Transverse colon (tissue), 4 donors: Measurements from ENCODE around the gene CREB5. TPM values are rescaled to one million over a fixed set of nuclear protein-coding genes. Genes with fewer than 3 reads are reported as not detected.

ENCODE experiments used
- DNase-seq: peaks from one replicate; pipeline ENCODE4 v3.0.0-alpha.2; 2019
- H3K27ac ChIP-seq, 4 donors: fragments of 200-600 bp; sonication (generic); 2 replicates each; pipeline ENCODE4 v1.5.1; 2016 to 2018; ENCODE audit warnings: inconsistent platforms in 4 of 4
- H3K27me3 ChIP-seq: fragments of 200-600 bp; sonication (generic); 2 replicates; pipeline ENCODE4 v1.5.1; 2017; ENCODE audit warnings: inconsistent platforms
- H3K36me3 ChIP-seq, 4 donors: fragments of 200-600 bp; sonication (generic); 2 replicates each; pipeline ENCODE4 v1.5.1; 2017 to 2019; ENCODE audit warnings: inconsistent platforms in 4 of 4
- H3K4me1 ChIP-seq, 4 donors: fragments of 200-600 bp; sonication (generic); 2 replicates each; pipeline ENCODE4 v1.5.1; 2017 to 2020; ENCODE audit warnings: inconsistent platforms in 4 of 4
- H3K4me3 ChIP-seq, 4 donors: fragments of 200-600 bp; sonication (generic); 1 replicate in 1 of 4; 2 replicates in 3 of 4; pipeline versions ENCODE4 v1.5.1 to v1.6.1; 2017 to 2019; ENCODE audit warnings: inconsistent platforms in 4 of 4
- H3K9me3 ChIP-seq, 2 donors: fragments of 200-600 bp; sonication (generic); 2 replicates each; pipeline ENCODE4 v1.5.1; 2017 to 2019; ENCODE audit warnings: inconsistent platforms in 2 of 2
- CTCF ChIP-seq, 5 experiments: fragments of 200-600 bp in 3 of 5; fragments of 450-650 bp in 2 of 5; sonication (generic) in 3 of 5; IDR thresholded peaks; 1 replicate in 2 of 5; 2 replicates in 3 of 5; pipeline ENCODE4 v1.5.1; 2016 to 2017; ENCODE audit warnings: antibody characterized with exemption in 5 of 5, inconsistent platforms in 3 of 5, mild to moderate bottlenecking in 2 of 5, moderate library complexity in 1 of 5
- EP300 ChIP-seq: sonication (generic); formaldehyde crosslinking; IDR thresholded peaks from one replicate; pipeline ENCODE4 v1.6.1; 2017; ENCODE audit warnings: antibody characterized with exemption, low read depth
- POLR2A ChIP-seq: fragments of 450-650 bp; IDR thresholded peaks from one replicate; pipeline ENCODE4 v1.6.1; 2016; ENCODE audit warnings: antibody characterized with exemption, mild to moderate bottlenecking, moderate library complexity
- POLR2AphosphoS5 ChIP-seq, 3 donors: sonication (generic); formaldehyde crosslinking; IDR thresholded peaks; one replicate each; pipeline ENCODE4 v1.6.1; 2016; ENCODE audit warnings: antibody characterized with exemption in 3 of 3
- WGBS, 2 donors: methylation state at CpG; one replicate each; pipeline ENCODE4 v1.1.5; 2018; ENCODE audit warnings: low coverage in 1 of 2; 5-methylcytosine and 5-hydroxymethylcytosine counted together
- in situ Hi-C, 4 donors: fragments of 200-750 bp; cut with MboI; loops; one replicate each; pipeline versions ENCODE4 v1.15.0 to v1.15.1; 2017; ENCODE audit warnings: low sequenced_read_pairs in 3 of 4, low pct_ligation_motif_present in 1 of 4, low pct_unique_long_range_greater_than_20kb in 1 of 4
- intact Hi-C: fragments of 100-400 bp; cut with DNase I; formaldehyde crosslinking; loops from one replicate; pipeline ENCODE4 v1.15.1; 2023; ENCODE audit warnings: low total_unique reads
- total RNA-seq, 4 donors: library from RNA; depleted of rRNA; stranded (reverse); fragments of >200 nt; gene quantifications; one replicate each; pipeline ENCODE4 v1.1.0, GENCODE V29; 2016

The CREB5 gene
- total RNA-seq, 4 donors from 2014 or later, result 3.0 to 12.2 (median 7.0) TPM

- Histone ChIP-seq H3K4me3 (no peak overlapping the region), H3K27ac (no peak overlapping the region), H3K27me3 (peaks cover 15% of the 10 kb centered on the region), H3K36me3 (no peaks in the 10 kb centered on the region), H3K9me3 (peaks cover 0 to 6% of the 10 kb centered on the region in 2 donors), H3K4me1 (no peaks in the 10 kb centered on the region)
- no peak for DNase-seq
- no peak for TF ChIP-seq POLR2AphosphoS5 (IDR thresholded peaks at IDR 0.05)
- TF ChIP-seq CTCF (IDR thresholded peaks at IDR 0.05), result no peak
- TF ChIP-seq POLR2A, result no peak
- no peak for TF ChIP-seq EP300
- intact Hi-C loops (no loop called here), in situ Hi-C loops (no loop called here)
- WGBS, 2 donors, result 56 to 83% methylated on average over 1 to 12 of the region's 12 CpGs
These were observed 249.7 kb downstream of the CREB5 start for GRCh38 chr7:28661826-28662595.

GRCh38 chr7:28666154-28666553, 253.8 kb downstream of the CREB5 start:
- TF ChIP-seq EP300, result no peak
- TF ChIP-seq CTCF (IDR thresholded peaks at IDR 0.05), result no peak
- TF ChIP-seq POLR2A, result no peak
- TF ChIP-seq POLR2AphosphoS5 (IDR thresholded peaks at IDR 0.05), result no peak
- no peak overlapping the region for H3K4me3 ChIP-seq
- peaks cover 15% of the 10 kb centered on the region for H3K27me3 ChIP-seq
- intact Hi-C loops (no loop called here), in situ Hi-C loops (no loop called here)
- DNase-seq, result no peak
- H3K27ac ChIP-seq, result no peak overlapping the region
- peaks cover 0 to 5% (median 0%) of the 10 kb centered on the region in 4 donors for H3K4me1 ChIP-seq
- H3K36me3 ChIP-seq, result no peaks in the 10 kb centered on the region
- no peaks in the 10 kb centered on the region for H3K9me3 ChIP-seq
- 89 to 100% methylated on average over 1 to 2 of the region's 2 CpGs for WGBS, 2 donors

- in situ Hi-C loops, result no loop called here
- Histone ChIP-seq H3K4me1 (peaks cover 0 to 5% (median 0%) of the 10 kb centered on the region in 4 donors), H3K9me3 (no peaks in the 10 kb centered on the region), H3K27ac (no peak overlapping the region), H3K36me3 (no peaks in the 10 kb centered on the region), H3K27me3 (peaks cover 15% of the 10 kb centered on the region), H3K4me3 (no peak overlapping the region)
- intact Hi-C loops, result no loop called here
- TF ChIP-seq POLR2AphosphoS5 (IDR thresholded peaks at IDR 0.05) (no peak), CTCF (IDR thresholded peaks at IDR 0.05) (no peak), POLR2A (no peak), EP300 (no peak)
- DNase-seq, result no peak
- WGBS, 2 donors, result 63 to 73% methylated on average over 2 of the region's 2 CpGs
These were observed 255.8 kb downstream of the CREB5 start for GRCh38 chr7:28668085-28668484.

- 28 to 47% methylated on average over 4 of the region's 4 CpGs for WGBS, 2 donors
- no peak for DNase-seq
- TF ChIP-seq POLR2A (no peak), CTCF (IDR thresholded peaks at IDR 0.05) (no peak), POLR2AphosphoS5 (IDR thresholded peaks at IDR 0.05) (no peak), EP300 (no peak)
- peaks cover 0 to 5% (median 0%) of the 10 kb centered on the region in 4 donors for H3K4me1 ChIP-seq
- intact Hi-C loops (no loop called here), in situ Hi-C loops (no loop called here)
- H3K4me3 ChIP-seq, result no peak overlapping the region
- H3K27ac ChIP-seq, result peak overlapping the region in 1 of 4 donors; percentile 13
- no peaks in the 10 kb centered on the region for H3K9me3 ChIP-seq
- peaks cover 8% of the 10 kb centered on the region for H3K27me3 ChIP-seq
- no peaks in the 10 kb centered on the region for H3K36me3 ChIP-seq
These were observed 257.0 kb downstream of the CREB5 start for GRCh38 chr7:28669330-28669729.
